HG02981 (cell line): Measurements from ENCODE around the gene NELL1.
"Not testable (repeated sequence)": the region's sequence is repeated elsewhere in the genome, so short reads cannot be mapped to it uniquely, and the experiment has no call there.

Source experiments
- ATAC-seq: cut with Tn5 transposase; IDR thresholded peaks from one replicate; pipeline ENCODE4 v1.9.1; 2021; ENCODE audit warnings: mild to moderate bottlenecking, moderate library complexity; ENCODE audit not compliant: unreplicated experiment

Gene NELL1

GRCh38 chr11:20762116-20762844, 92.9 kb downstream of the NELL1 start:
- ATAC-seq = no peak

- no peak for ATAC-seq
Measured at GRCh38 chr11:20762980-20763379, 93.6 kb downstream of the NELL1 start.

- no peak for ATAC-seq
Measured at GRCh38 chr11:20770414-20770946, 101.1 kb downstream of the NELL1 start.

GRCh38 chr11:20771026-20771425, 101.6 kb downstream of the NELL1 start:
- ATAC-seq = no peak

GRCh38 chr11:20771681-20772080, 102.3 kb downstream of the NELL1 start:
- no peak for ATAC-seq

- no peak for ATAC-seq
Measured at GRCh38 chr11:20775331-20775730, 105.9 kb downstream of the NELL1 start.

GRCh38 chr11:20782775-20783174, 113.4 kb downstream of the NELL1 start:
- no peak for ATAC-seq

GRCh38 chr11:20783220-20783619, 113.8 kb downstream of the NELL1 start:
- ATAC-seq = no peak

GRCh38 chr11:20790622-20791021, 121.2 kb downstream of the NELL1 start:
- no peak for ATAC-seq

- ATAC-seq = no peak
Measured at GRCh38 chr11:20795005-20795404, 125.6 kb downstream of the NELL1 start.

GRCh38 chr11:20808328-20808727, 138.9 kb downstream of the NELL1 start:
- no peak for ATAC-seq

- no peak for ATAC-seq
Measured at GRCh38 chr11:20821046-20821445, 151.7 kb downstream of the NELL1 start.

GRCh38 chr11:20821470-20821869, 152.1 kb downstream of the NELL1 start:
- no peak for ATAC-seq

- no peak for ATAC-seq
Measured at GRCh38 chr11:20824773-20825172, 155.4 kb downstream of the NELL1 start.

GRCh38 chr11:20835561-20835960, 166.2 kb downstream of the NELL1 start:
- ATAC-seq = no peak

GRCh38 chr11:20839231-20839630, 169.8 kb downstream of the NELL1 start:
- ATAC-seq = no peak

- no peak for ATAC-seq
Measured at GRCh38 chr11:20840341-20840740, 171.0 kb downstream of the NELL1 start.

GRCh38 chr11:20844216-20844615, 174.8 kb downstream of the NELL1 start:
- no peak for ATAC-seq

GRCh38 chr11:20844630-20845029, 175.2 kb downstream of the NELL1 start:
- no peak for ATAC-seq

- ATAC-seq = no peak
Measured at GRCh38 chr11:20854215-20854955, 185.0 kb downstream of the NELL1 start.

- ATAC-seq = no peak
Measured at GRCh38 chr11:20861322-20861721, 191.9 kb downstream of the NELL1 start.

GRCh38 chr11:20862263-20862662, 192.9 kb downstream of the NELL1 start:
- ATAC-seq = not testable (repeated sequence)
